ENCODE data around the gene PRAC1. TPM values are rescaled to one million over a fixed set of nuclear protein-coding genes. Genes with fewer than 3 reads are reported as not detected.
"Not testable (repeated sequence)": the region's sequence is repeated elsewhere in the genome, so short reads cannot be mapped to it uniquely, and the experiment has no call there.

The PRAC1 gene
- total RNA-seq, 4 donors from 2014 or later: not detected

DNA sequence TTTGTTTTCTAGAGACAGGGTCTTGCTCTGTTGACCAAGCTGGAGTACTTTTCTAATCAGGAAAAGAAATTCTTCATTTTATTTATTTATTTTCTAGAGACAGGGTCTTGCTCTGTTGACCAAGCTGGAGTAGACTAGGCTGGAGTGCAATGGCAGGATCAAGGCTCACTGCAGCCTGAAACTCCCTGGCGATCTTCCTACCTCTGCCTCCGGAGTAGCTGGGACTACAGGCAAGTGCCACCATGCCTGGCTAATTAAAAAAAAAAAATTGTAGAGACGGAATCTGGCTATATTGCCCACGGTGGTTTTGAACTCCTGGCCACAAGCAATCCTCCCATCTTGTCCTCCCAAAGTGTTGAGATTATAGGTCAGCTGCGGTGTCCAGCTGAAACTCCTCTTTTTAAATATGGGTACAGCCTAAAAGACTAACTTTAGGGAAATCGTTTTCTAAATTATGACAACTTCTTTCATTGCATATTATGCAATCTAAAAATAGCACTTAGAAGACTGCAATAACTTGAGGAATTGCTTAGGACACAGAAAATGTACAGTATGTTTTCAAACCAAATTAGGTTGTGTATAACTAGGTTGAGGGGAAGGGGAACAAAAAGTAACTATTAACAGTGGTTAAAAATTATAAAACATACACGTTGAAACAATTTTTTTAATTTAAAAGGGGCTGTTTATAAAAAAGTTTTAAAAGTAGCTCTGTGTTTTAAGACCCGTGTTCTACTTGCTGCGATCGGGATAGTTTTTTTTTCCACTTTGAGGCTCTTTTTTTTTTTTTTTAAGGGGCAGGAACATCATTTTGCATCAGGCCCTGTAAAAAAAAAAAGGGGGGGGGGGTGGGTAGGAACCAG, 4.7 kb downstream of the PRAC1 start:
- peak in 1 of 2 donors; percentile 21 for DNase-seq (ENCODE audit: low spot score in 2 of 2)
- Histone ChIP-seq H3K27ac (no peak overlapping the region), H3K27me3 (peaks cover 100% of the 10 kb centered on the region), H3K9me3 (no peaks in the 10 kb centered on the region), H3K4me1 (peaks cover 14% of the 10 kb centered on the region), H3K4me3 (no peak overlapping the region), H3K36me3 (no peaks in the 10 kb centered on the region)
- TF ChIP-seq, protein P1, sequence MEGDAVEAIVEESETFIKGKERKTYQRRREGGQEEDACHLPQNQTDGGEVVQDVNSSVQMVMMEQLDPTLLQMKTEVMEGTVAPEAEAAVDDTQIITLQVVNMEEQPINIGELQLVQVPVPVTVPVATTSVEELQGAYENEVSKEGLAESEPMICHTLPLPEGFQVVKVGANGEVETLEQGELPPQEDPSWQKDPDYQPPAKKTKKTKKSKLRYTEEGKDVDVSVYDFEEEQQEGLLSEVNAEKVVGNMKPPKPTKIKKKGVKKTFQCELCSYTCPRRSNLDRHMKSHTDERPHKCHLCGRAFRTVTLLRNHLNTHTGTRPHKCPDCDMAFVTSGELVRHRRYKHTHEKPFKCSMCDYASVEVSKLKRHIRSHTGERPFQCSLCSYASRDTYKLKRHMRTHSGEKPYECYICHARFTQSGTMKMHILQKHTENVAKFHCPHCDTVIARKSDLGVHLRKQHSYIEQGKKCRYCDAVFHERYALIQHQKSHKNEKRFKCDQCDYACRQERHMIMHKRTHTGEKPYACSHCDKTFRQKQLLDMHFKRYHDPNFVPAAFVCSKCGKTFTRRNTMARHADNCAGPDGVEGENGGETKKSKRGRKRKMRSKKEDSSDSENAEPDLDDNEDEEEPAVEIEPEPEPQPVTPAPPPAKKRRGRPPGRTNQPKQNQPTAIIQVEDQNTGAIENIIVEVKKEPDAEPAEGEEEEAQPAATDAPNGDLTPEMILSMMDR (IDR thresholded peaks at IDR 0.05): no peak
- TF ChIP-seq POLR2A (IDR thresholded peaks at IDR 0.05) (no peak), POLR2AphosphoS5 (IDR thresholded peaks at IDR 0.05) (no peak), EP300 (IDR thresholded peaks at IDR 0.05) (no peak)
- 18% methylated on average over 10 of the region's 10 CpGs for WGBS

GRCh38 chr17:48716549-48716948, 5.8 kb downstream of the PRAC1 start:
- H3K9me3 ChIP-seq, H3K36me3 ChIP-seq, H3K4me3 ChIP-seq, H3K27ac ChIP-seq: not testable (repeated sequence)
- 78% methylated on average over 3 of the region's 3 CpGs for WGBS
- Histone ChIP-seq H3K27me3 (peaks cover 100% of the 10 kb centered on the region), H3K4me1 (peaks cover 14% of the 10 kb centered on the region)
- DNase-seq (ENCODE audit: low spot score in 2 of 2): peak in 1 of 2 donors; percentile 26

DNA sequence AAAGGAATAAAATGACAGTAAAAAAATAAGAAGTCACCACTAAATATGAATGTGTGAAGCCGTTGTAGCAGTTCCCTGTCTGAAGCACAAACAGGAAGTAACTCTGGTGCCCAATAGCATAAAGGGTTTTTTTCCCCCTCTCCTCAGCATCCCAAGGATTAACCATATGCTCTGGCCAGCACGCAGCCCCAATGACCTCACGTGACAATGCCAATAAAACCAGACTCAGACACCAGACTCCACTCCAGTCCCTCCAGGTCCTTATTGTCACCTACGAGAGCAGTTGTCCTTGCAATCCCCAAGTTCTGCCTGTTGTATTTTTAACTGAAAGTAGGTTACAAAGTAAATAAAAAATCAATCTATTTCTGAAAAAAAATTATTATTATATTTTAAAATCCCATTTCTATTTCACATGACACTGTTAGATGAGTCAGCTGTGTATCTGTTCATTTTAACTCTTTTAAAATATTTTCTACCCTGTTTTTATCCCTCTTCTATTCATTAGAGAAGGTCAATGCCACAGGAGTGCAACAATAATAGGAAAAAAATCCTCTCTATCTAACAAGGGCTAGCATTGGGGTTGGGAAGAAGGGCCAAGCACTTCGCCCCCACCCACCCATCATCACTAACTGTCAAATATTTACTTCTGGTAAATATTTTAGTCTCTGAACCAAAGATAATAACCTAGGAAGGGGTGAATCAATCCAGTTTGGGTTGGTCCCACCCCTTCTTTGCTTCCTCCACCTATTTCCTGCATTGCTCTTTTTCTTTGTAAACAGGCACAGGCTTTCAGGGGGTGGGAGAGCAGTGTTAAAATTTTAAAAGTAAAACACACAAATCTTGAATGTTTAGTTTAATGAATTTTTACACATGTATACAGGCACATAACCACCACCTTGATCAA, 6.6 kb downstream of the PRAC1 start:
- H3K27me3 ChIP-seq: peaks cover 100% of the 10 kb centered on the region
- TF ChIP-seq EP300 (IDR thresholded peaks at IDR 0.05) (no peak), POLR2AphosphoS5 (IDR thresholded peaks at IDR 0.05) (no peak), POLR2A (IDR thresholded peaks at IDR 0.05) (no peak)
- TF ChIP-seq, protein P1 (IDR thresholded peaks at IDR 0.05): no peak

GRCh38 chr17:48711128-48711527, 11.2 kb downstream of the PRAC1 start:
- Histone ChIP-seq H3K4me1 (no peaks in the 10 kb centered on the region), H3K4me3 (no peak overlapping the region), H3K36me3 (no peaks in the 10 kb centered on the region), H3K27me3 (peaks cover 99% of the 10 kb centered on the region), H3K27ac (no peak overlapping the region), H3K9me3 (no peaks in the 10 kb centered on the region)
- DNase-seq (ENCODE audit: low spot score in 2 of 2): no peak
- TF ChIP-seq POLR2A (IDR thresholded peaks at IDR 0.05) (no peak), EP300 (IDR thresholded peaks at IDR 0.05) (no peak), POLR2AphosphoS5 (IDR thresholded peaks at IDR 0.05) (no peak)
- TF ChIP-seq, protein P1 (IDR thresholded peaks at IDR 0.05): no peak
- WGBS: 56% methylated on average over 4 of the region's 4 CpGs

More for the DNA sequence above, 6.6 kb downstream of the PRAC1 start:
- 44% methylated on average over 5 of the region's 5 CpGs for WGBS
- Histone ChIP-seq H3K36me3 (no peaks in the 10 kb centered on the region), H3K4me1 (peaks cover 14% of the 10 kb centered on the region), H3K27ac (no peak overlapping the region), H3K4me3 (no peak overlapping the region), H3K9me3 (no peaks in the 10 kb centered on the region)
- DNase-seq (ENCODE audit: low spot score in 2 of 2): peak in 1 of 2 donors; percentile 18

- Histone ChIP-seq H3K27me3 (peaks cover 97% of the 10 kb centered on the region), H3K27ac (no peak overlapping the region), H3K4me3 (no peak overlapping the region), H3K36me3 (no peaks in the 10 kb centered on the region), H3K4me1 (no peaks in the 10 kb centered on the region), H3K9me3 (no peaks in the 10 kb centered on the region)
- TF ChIP-seq POLR2A (IDR thresholded peaks at IDR 0.05) (no peak), EP300 (IDR thresholded peaks at IDR 0.05) (no peak), POLR2AphosphoS5 (IDR thresholded peaks at IDR 0.05) (no peak)
- TF ChIP-seq, protein P1 (IDR thresholded peaks at IDR 0.05): no peak
- DNase-seq (ENCODE audit: low spot score in 2 of 2): no peak
- 56% methylated on average over 11 of the region's 11 CpGs for WGBS
Observed at GRCh38 chr17:48704361-48705248, 17.7 kb downstream of the PRAC1 start.

Measured in suprapubic skin (tissue), 4 donors.